Measurements from ENCODE around the gene PCNX2. TPM values are rescaled to one million over a fixed set of nuclear protein-coding genes. Genes with fewer than 3 reads are reported as not detected.
"Not testable (repeated sequence)": the region's sequence is repeated elsewhere in the genome, so short reads cannot be mapped to it uniquely, and the experiment has no call there.

PCNX2 gene
- total RNA-seq, 2 donors from 2014 or later: 64.1 to 70.1 TPM

- not testable (repeated sequence) for H3K36me3 Mint-ChIP-seq (ENCODE audit: low read depth)
Observed at GRCh38 chr1:233003638-233004037, 291.9 kb downstream of the PCNX2 start.

GRCh38 chr1:232999956-233000625 is 295.4 kb downstream of the PCNX2 start:
- no peak for DNase-seq
- H3K4me1 Mint-ChIP-seq: peaks cover 2% of the 10 kb centered on the region
- H3K27ac Mint-ChIP-seq: no peak overlapping the region
- H3K36me3 Mint-ChIP-seq (ENCODE audit: low read depth): peaks cover 22% of the 10 kb centered on the region
- ATAC-seq: no peak
- no peaks in the 10 kb centered on the region for H3K27me3 Mint-ChIP-seq
- no peaks in the 10 kb centered on the region for H3K9me3 ChIP-seq (ENCODE audit: control insufficient read depth, low read length, poor library complexity, severe bottlenecking)
- H3K4me3 Mint-ChIP-seq: no peak overlapping the region

More at GRCh38 chr1:233003638-233004037, 291.9 kb downstream of the PCNX2 start:
- H3K27me3 Mint-ChIP-seq; H3K4me1 Mint-ChIP-seq; H3K4me3 Mint-ChIP-seq; DNase-seq; ATAC-seq; H3K9me3 ChIP-seq (ENCODE audit: control insufficient read depth, low read length, poor library complexity, severe bottlenecking); H3K27ac Mint-ChIP-seq: not testable (repeated sequence)

GRCh38 chr1:232998646-232999045 is 296.9 kb downstream of the PCNX2 start:
- no peaks in the 10 kb centered on the region for H3K9me3 ChIP-seq (ENCODE audit: control insufficient read depth, low read length, poor library complexity, severe bottlenecking)
- peaks cover 2% of the 10 kb centered on the region for H3K4me1 Mint-ChIP-seq
- H3K27me3 Mint-ChIP-seq: no peaks in the 10 kb centered on the region
- no peak overlapping the region for H3K4me3 Mint-ChIP-seq
- peaks cover 31% of the 10 kb centered on the region for H3K36me3 Mint-ChIP-seq (ENCODE audit: low read depth)
- no peak for ATAC-seq
- no peak for DNase-seq
- peak overlapping the region; percentile 49 for H3K27ac Mint-ChIP-seq

- peak overlapping the region; percentile 49 for H3K27ac Mint-ChIP-seq
- no peaks in the 10 kb centered on the region for H3K27me3 Mint-ChIP-seq
- no peak overlapping the region for H3K4me3 Mint-ChIP-seq
- peaks cover 2% of the 10 kb centered on the region for H3K4me1 Mint-ChIP-seq
- DNase-seq: no peak
- H3K9me3 ChIP-seq (ENCODE audit: control insufficient read depth, low read length, poor library complexity, severe bottlenecking): no peaks in the 10 kb centered on the region
- H3K36me3 Mint-ChIP-seq (ENCODE audit: low read depth): peaks cover 31% of the 10 kb centered on the region
- ATAC-seq: no peak
Observed at GRCh38 chr1:232998138-232998537, 297.4 kb downstream of the PCNX2 start.

- no peak for ATAC-seq
- Mint-ChIP-seq H3K4me1 (peaks cover 2% of the 10 kb centered on the region), H3K27me3 (no peaks in the 10 kb centered on the region), H3K36me3 (ENCODE audit: low read depth) (peaks cover 31% of the 10 kb centered on the region), H3K4me3 (no peak overlapping the region), H3K27ac (no peak overlapping the region)
- H3K9me3 ChIP-seq (ENCODE audit: control insufficient read depth, low read length, poor library complexity, severe bottlenecking): no peaks in the 10 kb centered on the region
- DNase-seq: no peak
Observed at GRCh38 chr1:232996143-232996542, 299.4 kb downstream of the PCNX2 start.

- ATAC-seq (no peak), DNase-seq (no peak)
- no peaks in the 10 kb centered on the region for H3K9me3 ChIP-seq (ENCODE audit: control insufficient read depth, low read length, poor library complexity, severe bottlenecking)
- Mint-ChIP-seq H3K27ac (no peak overlapping the region), H3K4me1 (no peaks in the 10 kb centered on the region), H3K4me3 (no peak overlapping the region), H3K36me3 (ENCODE audit: low read depth) (peaks cover 29% of the 10 kb centered on the region), H3K27me3 (no peaks in the 10 kb centered on the region)
Observed at GRCh38 chr1:232995189-232995588, 300.3 kb downstream of the PCNX2 start.

GRCh38 chr1:232993555-232993954 is 302.0 kb downstream of the PCNX2 start:
- Mint-ChIP-seq H3K4me1 (no peaks in the 10 kb centered on the region), H3K27ac (no peak overlapping the region), H3K36me3 (ENCODE audit: low read depth) (peaks cover 27% of the 10 kb centered on the region), H3K4me3 (no peak overlapping the region), H3K27me3 (no peaks in the 10 kb centered on the region)
- DNase-seq (no peak), ATAC-seq (no peak)
- H3K9me3 ChIP-seq (ENCODE audit: control insufficient read depth, low read length, poor library complexity, severe bottlenecking): no peaks in the 10 kb centered on the region

GRCh38 chr1:232992227-232992626 is 303.3 kb downstream of the PCNX2 start:
- ATAC-seq (no peak), DNase-seq (no peak)
- Mint-ChIP-seq H3K36me3 (ENCODE audit: low read depth) (peaks cover 18% of the 10 kb centered on the region), H3K27me3 (no peaks in the 10 kb centered on the region), H3K27ac (no peak overlapping the region), H3K4me3 (no peak overlapping the region), H3K4me1 (no peaks in the 10 kb centered on the region)
- H3K9me3 ChIP-seq (ENCODE audit: control insufficient read depth, low read length, poor library complexity, severe bottlenecking): no peaks in the 10 kb centered on the region

GRCh38 chr1:232991238-232991637 is 304.3 kb downstream of the PCNX2 start:
- no peak for ATAC-seq
- Mint-ChIP-seq H3K4me3 (no peak overlapping the region), H3K27me3 (no peaks in the 10 kb centered on the region), H3K27ac (no peak overlapping the region), H3K4me1 (no peaks in the 10 kb centered on the region), H3K36me3 (ENCODE audit: low read depth) (peaks cover 9% of the 10 kb centered on the region)
- H3K9me3 ChIP-seq (ENCODE audit: control insufficient read depth, low read length, poor library complexity, severe bottlenecking): no peaks in the 10 kb centered on the region
- DNase-seq: no peak

- no peaks in the 10 kb centered on the region for H3K9me3 ChIP-seq (ENCODE audit: control insufficient read depth, low read length, poor library complexity, severe bottlenecking)
- Mint-ChIP-seq H3K27ac (no peak overlapping the region), H3K27me3 (no peaks in the 10 kb centered on the region), H3K36me3 (ENCODE audit: low read depth) (peaks cover 9% of the 10 kb centered on the region), H3K4me1 (no peaks in the 10 kb centered on the region), H3K4me3 (no peak overlapping the region)
- no peak for DNase-seq
- ATAC-seq: no peak
Observed at GRCh38 chr1:232990176-232991128, 305.1 kb downstream of the PCNX2 start.

GRCh38 chr1:232988572-232989040 is 306.9 kb downstream of the PCNX2 start:
- DNase-seq (no peak), ATAC-seq (no peak)
- H3K36me3 Mint-ChIP-seq (ENCODE audit: low read depth): peaks cover 2% of the 10 kb centered on the region
- no peaks in the 10 kb centered on the region for H3K27me3 Mint-ChIP-seq
- no peak overlapping the region for H3K27ac Mint-ChIP-seq
- H3K4me1 Mint-ChIP-seq: no peaks in the 10 kb centered on the region
- no peak overlapping the region for H3K4me3 Mint-ChIP-seq
- no peaks in the 10 kb centered on the region for H3K9me3 ChIP-seq (ENCODE audit: control insufficient read depth, low read length, poor library complexity, severe bottlenecking)

GRCh38 chr1:232987774-232988140 is 307.8 kb downstream of the PCNX2 start:
- H3K27me3 Mint-ChIP-seq: no peaks in the 10 kb centered on the region
- H3K4me1 Mint-ChIP-seq: no peaks in the 10 kb centered on the region
- no peak overlapping the region for H3K4me3 Mint-ChIP-seq
- H3K27ac Mint-ChIP-seq: no peak overlapping the region
- no peak for ATAC-seq
- DNase-seq: no peak
- peaks cover 2% of the 10 kb centered on the region for H3K36me3 Mint-ChIP-seq (ENCODE audit: low read depth)
- H3K9me3 ChIP-seq (ENCODE audit: control insufficient read depth, low read length, poor library complexity, severe bottlenecking): no peaks in the 10 kb centered on the region

GRCh38 chr1:232987046-232987773 is 308.3 kb downstream of the PCNX2 start:
- peaks cover 2% of the 10 kb centered on the region for H3K36me3 Mint-ChIP-seq (ENCODE audit: low read depth)
- no peak overlapping the region for H3K27ac Mint-ChIP-seq
- H3K4me1 Mint-ChIP-seq: no peaks in the 10 kb centered on the region
- no peaks in the 10 kb centered on the region for H3K27me3 Mint-ChIP-seq
- DNase-seq (no peak), ATAC-seq (no peak)
- no peaks in the 10 kb centered on the region for H3K9me3 ChIP-seq (ENCODE audit: control insufficient read depth, low read length, poor library complexity, severe bottlenecking)
- no peak overlapping the region for H3K4me3 Mint-ChIP-seq

All from T-helper 17 cell (primary cell).